Kidney (tissue), 14 donors: ENCODE measurements around the gene CYP24A1. TPM values are rescaled to one million over a fixed set of nuclear protein-coding genes. Genes with fewer than 3 reads are reported as not detected.
A peak's percentile ranks its signal among the peaks of the same experiment; 100 is the strongest.

Experiments
- DNase-seq, 5 donors: peaks; one replicate each; pipeline ENCODE4 v3.0.0-alpha.2; 2013 to 2020
- FAIRE-seq: peaks from 2 replicates; lab custom pipeline; 2012; peaks lifted over from hg19 to GRCh38; lab: Jason Lieb, UNC
- H3K27ac ChIP-seq, 2 donors: one replicate each; pipeline ENCODE4 v1.7.0; 2013; ENCODE audit warnings: low read depth in 2 of 2, low read length in 2 of 2, inconsistent platforms in 1 of 2
- H3K27me3 ChIP-seq: one replicate; pipeline ENCODE4 v1.7.1; 2013; ENCODE audit warnings: low read length, inconsistent platforms; ENCODE audit not compliant: control insufficient read depth, insufficient read depth
- H3K36me3 ChIP-seq, 3 donors: one replicate each; pipeline versions ENCODE4 v1.7.0 to v1.7.1; 2013; ENCODE audit warnings: low read length in 3 of 3, control low read depth in 1 of 3, inconsistent platforms in 1 of 3; ENCODE audit not compliant: insufficient read depth in 3 of 3, control insufficient read depth in 2 of 3
- H3K4me1 ChIP-seq, 3 donors: one replicate each; pipeline versions ENCODE4 v1.7.0 to v1.7.1; 2013; ENCODE audit warnings: low read length in 3 of 3, inconsistent platforms in 1 of 3, low read depth in 1 of 3; ENCODE audit not compliant: control insufficient read depth in 2 of 3, insufficient read depth in 2 of 3
- H3K4me3 ChIP-seq, 3 donors: one replicate each; pipeline versions ENCODE4 v1.7.0 to v1.8.1; 2013; ENCODE audit warnings: low read length in 3 of 3, control low read depth in 1 of 3, inconsistent platforms in 1 of 3
- H3K9ac ChIP-seq, 3 donors: one replicate each; pipeline versions ENCODE4 v1.7.0 to v1.7.1; 2013; ENCODE audit warnings: low read length in 3 of 3, control low read depth in 1 of 3, inconsistent platforms in 1 of 3
- H3K9me3 ChIP-seq, 3 donors: one replicate each; pipeline versions ENCODE4 v1.7.0 to v1.7.1; 2013; ENCODE audit warnings: low read length in 3 of 3, control low read depth in 1 of 3, inconsistent platforms in 1 of 3; ENCODE audit not compliant: control insufficient read depth in 2 of 3, insufficient read depth in 1 of 3
- intact Hi-C: fragments of 100-400 bp; cut with DNase I; formaldehyde crosslinking; loops from one replicate; pipeline ENCODE4 v1.11.1; 2022
- polyA plus RNA-seq: library from polyadenylated mRNA; stranded (reverse); fragments of 350-450 nt; fragmentation: Illumina TruSeq; extraction: RNeasy Lipid Tissue Mini Kit (QIAGEN cat#74804); gene quantifications from one replicate; pipeline ENCODE4 v1.2.3, GENCODE V29; 2014; ENCODE audit warnings: low read depth, low replicate concordance; ENCODE audit not compliant: insufficient read depth
- total RNA-seq: library from RNA; stranded (reverse); fragmentation: NEBNext Ultra II Directional; extraction: Animal tissue kit (Norgen Biotek cat#: 25700); gene quantifications from one replicate; pipeline ENCODE4 v1.2.1, GENCODE V29; 2021
- TF ChIP-seq, protein P1 (sequence below): IDR thresholded peaks from 3 replicates; pipeline ENCODE4 v1.5.1; 2012; ENCODE audit warnings: mild to moderate bottlenecking, moderate library complexity, borderline replicate concordance; ENCODE audit not compliant: insufficient read depth; ENCODE audit errors: extremely low read depth
- donor health status: control.
- donor health status: control.
- donor health status: control.
- donor health status: control.
- donor health status: control.
- donor health status: DM: yes; HTN: yes; CAD: no.
- donor health status: Normal renal cell carcinoma (clear cell type).

Gene CYP24A1
- total and polyA plus RNA-seq, 2 donors from 2014 or later = 15.4 to 39.0 TPM

DNA sequence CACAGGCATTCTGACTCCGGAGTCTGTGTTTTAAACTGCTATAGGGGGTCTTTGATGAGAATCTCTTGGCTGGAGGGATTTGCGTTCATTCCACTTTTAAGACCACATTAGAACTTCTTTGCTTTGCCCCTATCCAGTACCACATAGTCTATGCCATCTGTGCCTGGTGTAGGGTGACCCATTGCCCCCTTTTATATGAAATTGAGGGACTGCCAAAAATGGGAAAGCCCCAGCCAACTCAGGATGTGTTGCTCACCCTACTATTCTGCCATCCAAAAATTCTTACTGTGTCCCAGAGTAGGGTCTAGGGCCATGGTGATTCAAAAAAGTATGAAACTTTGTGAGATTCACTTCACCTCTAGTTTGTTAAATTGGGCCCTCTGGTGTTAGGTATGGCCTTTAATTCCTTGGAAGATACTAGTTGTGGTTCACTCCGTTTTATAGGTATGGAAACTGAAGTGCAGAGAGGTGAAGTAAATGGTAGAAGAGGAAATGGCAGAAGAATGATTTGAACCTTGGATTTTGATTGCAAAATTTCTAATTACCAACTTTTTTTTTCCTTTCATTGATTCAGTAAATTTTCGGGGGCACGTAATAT, 35.5 kb upstream of the CYP24A1 start:
- Histone ChIP-seq H3K4me3 (peak overlapping the region in 2 of 3 donors; percentile 85 to 90), H3K9me3 (no peaks in the 10 kb centered on the region), H3K27ac (no peak overlapping the region), H3K9ac (peak overlapping the region in 1 of 3 donors; percentile 91), H3K36me3 (no peaks in the 10 kb centered on the region), H3K4me1 (peaks cover 2 to 9% (median 3%) of the 10 kb centered on the region in 3 donors), H3K27me3 (no peaks in the 10 kb centered on the region)
- FAIRE-seq (no peak), DNase-seq (no peak)
- intact Hi-C loops = no loop called here
- TF ChIP-seq, protein P1, sequence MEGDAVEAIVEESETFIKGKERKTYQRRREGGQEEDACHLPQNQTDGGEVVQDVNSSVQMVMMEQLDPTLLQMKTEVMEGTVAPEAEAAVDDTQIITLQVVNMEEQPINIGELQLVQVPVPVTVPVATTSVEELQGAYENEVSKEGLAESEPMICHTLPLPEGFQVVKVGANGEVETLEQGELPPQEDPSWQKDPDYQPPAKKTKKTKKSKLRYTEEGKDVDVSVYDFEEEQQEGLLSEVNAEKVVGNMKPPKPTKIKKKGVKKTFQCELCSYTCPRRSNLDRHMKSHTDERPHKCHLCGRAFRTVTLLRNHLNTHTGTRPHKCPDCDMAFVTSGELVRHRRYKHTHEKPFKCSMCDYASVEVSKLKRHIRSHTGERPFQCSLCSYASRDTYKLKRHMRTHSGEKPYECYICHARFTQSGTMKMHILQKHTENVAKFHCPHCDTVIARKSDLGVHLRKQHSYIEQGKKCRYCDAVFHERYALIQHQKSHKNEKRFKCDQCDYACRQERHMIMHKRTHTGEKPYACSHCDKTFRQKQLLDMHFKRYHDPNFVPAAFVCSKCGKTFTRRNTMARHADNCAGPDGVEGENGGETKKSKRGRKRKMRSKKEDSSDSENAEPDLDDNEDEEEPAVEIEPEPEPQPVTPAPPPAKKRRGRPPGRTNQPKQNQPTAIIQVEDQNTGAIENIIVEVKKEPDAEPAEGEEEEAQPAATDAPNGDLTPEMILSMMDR = no peak

DNA sequence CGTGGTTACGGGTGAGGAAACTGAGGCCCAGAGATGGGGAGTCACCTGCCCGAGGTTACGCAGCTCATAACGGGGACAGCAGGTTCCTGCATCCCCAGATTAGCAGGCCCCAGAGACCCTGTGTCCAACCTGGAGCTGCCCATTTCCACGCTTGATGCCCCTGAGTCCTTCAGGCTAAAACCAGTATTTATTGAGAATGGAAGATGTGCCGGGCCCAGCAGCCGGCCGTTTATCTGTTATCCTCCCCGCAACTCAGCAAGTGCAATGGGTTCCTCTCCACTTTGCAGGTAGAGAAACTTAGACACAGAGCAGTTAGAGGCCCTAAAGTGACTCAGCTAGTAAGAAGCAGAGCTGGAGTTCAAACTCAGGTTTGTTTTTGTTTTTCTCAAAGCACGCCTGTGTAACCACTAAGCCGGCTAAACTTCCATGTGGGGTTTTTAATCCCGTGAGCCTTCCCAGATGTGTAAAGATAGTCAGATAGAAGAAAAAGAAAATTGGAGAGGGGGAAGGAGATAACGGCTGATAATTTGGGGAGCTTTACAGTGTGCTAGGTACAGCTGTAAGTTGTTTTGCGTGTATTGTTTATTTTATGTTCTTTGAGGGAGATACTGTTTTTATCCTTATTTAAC, 34.9 kb upstream of the CYP24A1 start:
- no peaks in the 10 kb centered on the region for H3K9me3 ChIP-seq
- intact Hi-C loops = no loop called here
- peak in 3 of 5 donors; percentile 37 to 64 (median 54) for DNase-seq
- TF ChIP-seq, protein P1 = no peak
- FAIRE-seq = no peak
- H3K4me3 ChIP-seq = peak overlapping the region; percentile 85 to 90 (median 88)
- H3K27me3 ChIP-seq = no peaks in the 10 kb centered on the region
- H3K36me3 ChIP-seq = no peaks in the 10 kb centered on the region
- H3K27ac ChIP-seq = peak overlapping the region in 1 of 2 donors; percentile 97
- H3K9ac ChIP-seq = peak overlapping the region; percentile 84 to 91 (median 85)
- peaks cover 2 to 9% (median 3%) of the 10 kb centered on the region in 3 donors for H3K4me1 ChIP-seq

DNA sequence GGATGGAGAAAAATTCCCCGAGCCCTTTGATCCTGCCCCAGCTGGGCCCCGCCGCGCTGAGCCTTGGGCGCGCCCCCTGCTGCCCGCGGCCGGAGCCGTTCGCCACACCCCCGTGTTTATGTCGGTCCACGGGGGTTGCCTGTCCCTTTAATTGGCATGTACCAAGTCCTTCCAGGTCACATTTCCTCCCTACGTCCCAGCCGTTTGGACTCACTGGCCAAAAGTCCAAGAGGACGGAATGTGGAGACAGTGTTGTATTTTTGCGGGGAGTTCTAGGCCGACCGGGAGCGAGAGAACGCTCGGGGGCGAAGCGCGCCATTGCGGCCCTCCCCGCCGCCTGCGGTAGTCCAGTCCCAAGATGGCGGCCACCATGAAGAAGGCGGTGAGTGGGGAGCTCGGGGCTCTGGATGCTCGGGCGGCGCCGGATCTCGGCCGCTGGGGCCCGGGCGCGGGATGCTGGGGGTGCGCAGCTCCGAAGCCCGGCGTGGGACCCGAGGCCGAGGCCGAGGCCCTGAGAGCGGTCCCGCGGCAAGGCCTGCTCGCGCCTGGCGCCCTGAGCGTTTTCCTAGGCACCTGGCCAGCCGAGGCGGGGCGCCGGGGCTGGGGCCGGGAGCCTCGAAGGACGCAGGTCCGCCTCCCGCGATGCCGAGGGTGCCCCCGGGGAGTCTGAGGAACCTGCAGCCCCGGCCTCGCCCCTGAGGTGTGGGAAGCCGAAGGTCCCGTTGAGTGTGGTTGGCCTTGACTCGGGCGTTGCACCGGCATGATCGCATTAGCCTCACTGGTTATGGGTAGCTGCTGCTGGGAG, 34.2 kb upstream of the CYP24A1 start, which contains the start of gene PFDN4:
Gene PFDN4, plus strand, starts transcription at position 345 of the 805 bp plus-strand sequence. Its CDS starts 14 bp downstream, at position 359.
- Histone ChIP-seq H3K4me3 (peak within 1 kb of the TSS; percentile 85 to 93 (median 90)), H3K9me3 (no peaks in the 10 kb centered on the region), H3K9ac (peak within 1 kb of the TSS; percentile 85 to 91 (median 88)), H3K27ac (peak within 1 kb of the TSS; percentile 97 to 99), H3K27me3 (no peaks in the 10 kb centered on the region), H3K4me1 (peaks cover 2 to 9% (median 3%) of the 10 kb centered on the region in 3 donors), H3K36me3 (no peaks in the 10 kb centered on the region)
- TF ChIP-seq, protein P1 = peak; percentile 57
- peak; percentile 90 to 92 (median 91) for DNase-seq
- intact Hi-C loops = no loop called here
- FAIRE-seq = no peak
